GM18517 (cell line): ENCODE data around the gene LMNB1.
"Not testable (repeated sequence)": the region's sequence is repeated elsewhere in the genome, so short reads cannot be mapped to it uniquely, and the experiment has no call there.

Experiments used
- ATAC-seq: cut with Tn5 transposase; IDR thresholded peaks from one replicate; pipeline ENCODE4 v1.9.1; 2021; ENCODE audit warnings: mild to moderate bottlenecking, moderate library complexity; ENCODE audit not compliant: unreplicated experiment

Gene LMNB1

DNA sequence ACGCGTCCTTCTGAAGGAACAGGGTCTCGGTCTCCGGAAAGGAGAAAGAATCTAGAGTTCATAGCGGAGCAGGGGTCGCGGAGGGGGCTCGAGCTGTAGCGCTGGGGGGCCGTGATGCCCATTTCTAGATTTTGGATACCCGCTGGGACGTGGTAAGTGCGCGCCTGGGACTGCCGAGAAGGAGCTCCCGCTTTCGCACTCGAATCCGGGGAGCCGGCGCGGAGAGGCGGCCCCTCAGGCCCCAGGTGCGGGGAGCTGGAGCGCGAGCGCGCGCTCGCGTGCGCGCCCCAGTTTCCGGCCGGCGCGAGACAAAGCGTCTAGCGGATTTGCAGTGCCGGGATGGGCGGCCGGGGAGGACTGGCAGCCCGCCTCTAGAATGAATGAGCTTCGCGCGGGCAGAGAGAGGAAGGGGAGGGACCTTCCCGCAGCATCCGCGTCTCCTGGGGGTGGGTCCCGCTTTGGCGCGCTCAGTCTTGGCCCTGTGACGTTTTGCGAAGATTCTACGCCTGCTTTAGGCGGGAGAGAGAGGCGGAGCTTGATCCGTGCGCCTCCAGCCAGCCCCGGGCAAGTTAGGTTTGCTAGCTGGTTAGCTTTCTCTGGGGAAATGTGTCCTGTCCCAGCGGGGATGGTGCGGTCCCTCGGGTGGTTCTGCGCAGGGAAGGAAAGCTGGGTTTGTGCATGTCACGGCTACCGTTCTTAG is 1.2 kb downstream of the LMNB1 start:
- ATAC-seq: peak; percentile 69

DNA sequence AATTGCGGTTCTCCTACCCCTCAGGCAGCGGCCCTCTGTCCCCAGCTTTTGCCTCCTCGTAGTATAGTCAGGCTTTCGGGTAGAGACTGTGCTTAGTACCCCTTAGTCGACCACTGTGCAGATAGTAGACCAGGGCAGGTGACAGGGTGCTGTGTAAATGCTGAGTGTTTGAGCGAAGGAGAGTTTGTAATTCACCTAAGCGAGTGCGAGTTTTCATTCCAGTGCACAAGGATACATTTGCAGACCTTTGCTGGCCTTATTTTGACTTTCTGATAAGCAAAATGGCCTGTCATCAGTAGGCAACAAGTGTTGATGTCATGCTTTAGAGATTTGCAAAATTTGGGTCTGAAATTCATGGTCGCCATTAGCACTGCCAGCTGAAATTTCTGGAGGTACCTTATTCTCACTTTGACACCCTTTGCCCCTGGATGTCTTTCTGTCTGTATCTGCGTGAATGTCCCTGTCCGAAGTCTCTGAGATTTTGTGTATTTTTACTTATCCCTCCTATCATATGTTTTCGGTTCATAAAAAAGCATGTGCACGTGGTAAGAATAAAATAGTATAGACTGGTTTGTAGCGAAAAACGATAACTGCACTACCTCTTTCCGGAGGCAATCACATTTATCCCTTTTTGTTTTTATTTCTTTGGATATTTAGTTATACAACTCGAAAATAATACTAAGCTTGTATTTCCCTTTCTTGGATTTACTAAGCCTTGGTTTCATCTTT is 1.9 kb downstream of the LMNB1 start:
- ATAC-seq: peak; percentile 13

DNA sequence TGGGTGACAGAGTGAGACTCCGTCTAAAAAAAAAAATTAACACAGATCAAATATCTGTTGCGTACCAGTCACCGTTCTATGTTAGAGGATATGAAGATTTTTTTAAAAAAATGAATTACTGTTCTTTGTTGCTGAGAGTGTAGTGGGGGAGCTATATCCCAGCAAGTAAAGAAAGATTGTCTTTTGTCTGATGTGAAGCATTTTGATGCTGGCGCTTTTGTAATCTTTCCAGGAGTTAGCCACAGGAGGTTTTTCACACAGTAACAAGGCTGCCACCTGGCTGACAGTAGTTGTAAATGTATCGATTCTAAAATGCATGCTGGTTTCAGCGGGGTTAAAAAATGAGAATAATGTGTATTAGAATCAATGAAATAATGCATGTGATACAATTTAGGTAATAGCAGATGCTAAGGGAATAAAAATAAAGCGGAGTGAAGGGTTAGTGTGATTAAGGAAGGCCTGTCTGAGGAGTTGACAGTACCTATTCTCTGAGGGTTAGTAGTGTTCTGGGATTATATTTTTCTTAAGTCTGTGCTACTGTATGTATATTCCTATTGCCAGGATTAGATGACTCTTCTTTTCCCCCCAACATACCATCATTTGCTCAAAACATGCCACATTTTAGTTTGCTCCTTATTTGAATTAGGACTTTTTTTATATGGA is 3.4 kb downstream of the LMNB1 start:
- no peak for ATAC-seq

DNA sequence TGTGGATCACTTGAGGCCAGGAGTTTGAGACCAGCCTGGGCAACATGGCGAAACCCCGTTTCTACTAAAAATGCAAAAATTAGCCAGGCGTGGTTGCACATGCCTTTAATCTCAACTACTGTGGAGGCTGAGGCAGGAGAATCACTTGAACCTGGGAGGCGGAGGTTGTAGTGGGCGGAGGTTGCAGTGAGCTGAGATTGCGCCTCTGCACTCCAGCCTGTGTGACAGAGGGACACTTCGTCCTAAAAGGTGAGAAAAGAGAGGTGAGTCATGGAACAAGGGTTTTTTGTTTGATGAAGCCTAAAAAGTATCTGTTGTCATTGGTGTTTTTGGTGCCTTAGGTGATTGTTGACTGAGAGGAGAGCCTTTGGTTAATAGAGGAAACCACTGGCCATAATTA is 11.5 kb downstream of the LMNB1 start:
- ATAC-seq: not testable (repeated sequence)

DNA sequence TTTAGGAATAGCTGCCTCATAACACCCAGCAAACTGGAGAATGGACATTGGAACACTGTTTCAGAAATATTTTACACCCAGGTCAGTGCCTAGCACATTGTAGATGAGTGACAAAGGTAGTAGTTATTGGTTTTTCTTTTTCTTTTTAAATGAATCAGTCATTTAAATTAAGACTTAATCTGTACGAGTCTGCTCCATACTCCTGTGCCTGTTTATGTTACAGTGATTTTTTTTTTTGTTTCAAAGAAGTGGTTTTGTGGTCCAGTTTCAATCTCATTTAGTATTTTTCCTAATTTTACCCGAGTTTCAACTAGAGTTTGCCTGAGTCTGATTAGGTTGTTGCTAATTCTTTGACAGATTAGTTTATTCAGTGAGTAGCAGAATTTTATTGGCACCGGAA is 16.2 kb downstream of the LMNB1 start:
- no peak for ATAC-seq

DNA sequence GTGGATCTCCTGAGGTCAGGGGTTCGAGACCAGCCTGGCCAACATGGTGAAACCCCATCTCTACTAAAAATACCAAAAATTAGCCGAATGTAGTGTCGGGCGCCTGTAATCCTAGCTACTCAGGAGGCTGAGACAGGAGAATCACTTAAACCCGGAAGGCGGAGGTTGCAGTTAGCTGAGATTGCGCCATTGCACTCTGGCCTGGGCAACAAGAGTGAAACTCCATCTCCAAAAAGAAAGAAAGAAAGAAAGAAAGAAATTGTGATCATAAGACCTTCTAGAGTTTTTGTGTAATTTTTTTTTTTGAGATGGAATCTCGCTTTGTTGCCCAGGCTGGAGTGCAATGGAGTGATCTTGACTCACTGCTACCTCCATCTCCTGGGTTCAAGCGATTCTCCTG is 16.7 kb downstream of the LMNB1 start:
- ATAC-seq: not testable (repeated sequence)

DNA sequence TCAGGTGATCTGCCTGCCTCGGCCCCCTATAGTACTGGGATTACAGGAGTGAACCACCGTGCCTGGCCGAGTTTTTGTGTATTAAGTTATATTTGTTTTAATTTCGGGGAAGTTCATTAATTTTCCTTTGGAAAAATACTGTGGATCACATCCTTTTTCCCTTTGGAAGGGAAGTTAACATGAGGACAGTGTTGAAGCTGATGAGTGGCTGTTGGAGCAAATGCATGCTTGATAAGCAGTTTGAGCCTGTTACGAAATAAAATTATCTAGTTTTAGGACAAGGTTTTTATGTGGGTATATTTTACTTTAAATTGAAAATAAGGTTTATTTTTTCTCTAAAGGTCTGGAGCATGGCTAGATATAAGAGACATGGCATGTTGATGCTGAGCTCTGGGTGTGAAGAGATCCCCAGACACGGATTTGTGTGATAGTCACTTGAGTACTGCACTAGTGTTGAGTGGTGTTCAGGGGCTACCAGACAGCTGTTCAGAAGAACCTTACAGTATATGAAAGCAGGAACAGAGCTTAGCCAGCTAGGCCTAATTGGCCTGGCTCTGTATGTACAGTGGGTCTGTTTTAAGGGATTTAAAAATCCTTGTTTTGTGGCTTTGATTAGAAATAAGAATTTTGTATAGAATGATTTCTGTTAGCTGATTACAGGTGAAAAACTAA is 17.4 kb downstream of the LMNB1 start:
- no peak for ATAC-seq

DNA sequence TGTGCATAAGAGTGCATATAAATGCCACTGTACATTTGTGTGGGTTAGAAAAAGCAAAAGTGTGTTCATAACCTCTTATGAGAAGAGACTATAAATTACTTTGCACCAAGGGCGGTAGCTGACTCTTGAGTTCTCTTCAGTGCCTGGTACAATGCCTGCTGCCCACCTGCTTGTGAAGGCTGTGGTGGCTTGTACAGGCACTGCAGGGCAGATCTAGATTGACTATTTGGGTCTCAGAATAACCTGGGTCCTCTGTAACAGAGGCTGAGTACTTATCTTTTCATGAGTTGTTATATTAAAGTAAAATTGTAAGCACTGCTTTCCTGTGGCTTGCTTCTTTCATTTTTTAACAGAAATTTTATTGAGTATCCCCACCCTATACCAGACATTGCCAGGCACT is 22.8 kb downstream of the LMNB1 start:
- no peak for ATAC-seq

DNA sequence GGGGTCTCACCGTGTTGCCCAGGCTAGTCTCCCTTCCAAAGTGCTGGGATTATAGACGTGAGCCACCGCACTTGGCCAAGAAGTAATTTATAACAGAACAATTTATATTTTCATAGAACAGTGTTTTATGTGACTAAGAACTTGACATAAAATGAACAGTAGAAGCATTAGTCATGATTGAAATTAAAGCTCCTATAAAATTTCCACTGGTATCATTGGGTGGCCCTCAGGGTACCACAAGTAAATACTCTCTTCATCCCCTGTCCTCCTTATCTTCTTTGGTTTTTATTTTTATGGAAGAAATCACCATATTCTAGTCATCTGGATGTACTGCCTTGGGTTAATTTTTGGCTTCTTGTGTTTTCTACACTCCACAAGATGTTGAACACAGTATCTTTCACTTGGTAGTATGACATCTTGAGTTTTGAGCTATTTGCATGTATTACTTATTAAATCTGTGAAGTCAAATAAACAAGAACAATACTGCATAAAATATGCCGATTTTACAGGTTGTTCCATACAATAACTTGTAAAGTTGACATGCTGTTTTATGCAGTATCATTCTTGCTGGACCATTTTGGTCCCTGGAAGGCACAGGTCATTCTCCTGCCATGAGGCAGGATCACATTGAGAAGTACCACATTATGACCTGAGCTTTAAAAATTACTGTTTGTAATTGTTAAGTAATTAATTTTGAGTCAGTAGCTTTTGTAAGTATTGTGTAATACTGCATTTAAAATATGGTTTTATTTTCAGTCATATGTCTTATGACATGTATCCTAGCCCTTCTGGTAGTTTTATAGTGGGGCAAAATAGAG is 24.4 kb downstream of the LMNB1 start:
- no peak for ATAC-seq

DNA sequence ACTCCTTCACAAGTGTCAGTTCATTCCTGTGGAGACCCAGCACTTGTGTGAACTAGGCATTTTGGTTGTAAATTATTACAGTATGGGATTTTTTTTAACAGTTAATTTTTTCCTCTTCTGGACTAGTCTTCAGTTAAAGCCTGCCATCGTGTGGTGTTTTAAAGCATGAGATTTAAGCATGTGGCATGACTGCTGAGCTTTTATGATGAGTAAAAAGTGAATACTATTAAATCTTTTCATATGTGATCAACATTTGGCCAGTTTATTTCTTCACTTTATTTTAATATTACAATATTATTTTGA is 25.0 kb downstream of the LMNB1 start:
- ATAC-seq: peak; percentile 57

DNA sequence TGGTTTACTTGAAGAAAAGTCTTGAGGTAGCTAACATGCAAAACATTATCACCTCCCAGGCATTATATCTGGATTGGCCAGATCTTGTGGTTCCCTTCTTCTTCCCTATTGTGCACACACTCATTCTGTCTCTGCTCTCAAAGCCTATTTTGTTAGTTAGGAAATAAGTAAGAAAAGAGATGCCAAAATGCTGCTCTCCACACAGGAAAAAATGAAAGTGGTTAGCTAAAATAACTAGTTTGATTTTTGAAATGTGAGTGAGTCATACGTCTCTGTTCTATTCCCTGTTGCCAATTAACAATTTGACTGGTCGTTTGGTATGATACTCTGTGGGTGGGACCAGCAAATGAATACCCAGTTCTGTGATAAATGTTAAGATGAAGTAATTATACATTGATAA is 28.1 kb downstream of the LMNB1 start:
- no peak for ATAC-seq

DNA sequence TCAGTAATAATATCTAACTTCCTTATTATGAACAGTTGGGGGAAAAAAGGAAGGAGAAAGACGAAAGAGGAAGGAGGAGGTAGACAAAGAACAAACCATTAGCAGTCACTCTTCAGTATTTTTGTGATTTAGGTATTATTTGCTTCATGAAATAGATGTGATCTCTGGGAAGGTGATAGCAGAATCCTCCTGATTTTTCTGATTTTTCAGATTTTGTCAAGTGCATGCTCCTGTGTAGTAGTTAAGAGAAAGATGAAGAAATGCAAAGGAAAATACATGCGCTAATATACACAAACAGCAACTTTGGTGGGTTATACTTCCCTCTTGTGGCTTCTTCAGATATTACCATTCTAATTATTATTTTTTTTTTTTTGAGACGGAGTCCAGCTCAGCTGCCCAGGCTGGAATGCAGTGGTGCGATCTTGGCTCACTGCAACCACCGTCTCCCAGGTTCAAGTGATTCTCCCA is 31.6 kb downstream of the LMNB1 start:
- no peak for ATAC-seq

DNA sequence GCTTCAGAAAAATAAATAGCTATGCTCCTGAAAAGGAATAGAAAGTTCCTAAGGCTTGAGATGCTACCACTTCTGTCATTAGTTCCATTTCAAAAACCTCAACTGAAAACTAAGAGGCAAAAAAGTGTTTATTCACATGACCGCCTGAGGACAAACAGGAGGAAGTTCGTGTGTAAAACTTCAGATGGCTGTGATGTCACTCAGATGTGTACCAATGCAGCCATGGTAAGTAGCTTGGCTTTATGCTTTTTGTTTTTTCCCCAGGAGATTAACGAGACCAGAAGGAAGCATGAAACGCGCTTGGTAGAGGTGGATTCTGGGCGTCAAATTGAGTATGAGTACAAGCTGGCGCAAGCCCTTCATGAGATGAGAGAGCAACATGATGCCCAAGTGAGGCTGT is 33.0 kb downstream of the LMNB1 start:
- ATAC-seq: no peak

DNA sequence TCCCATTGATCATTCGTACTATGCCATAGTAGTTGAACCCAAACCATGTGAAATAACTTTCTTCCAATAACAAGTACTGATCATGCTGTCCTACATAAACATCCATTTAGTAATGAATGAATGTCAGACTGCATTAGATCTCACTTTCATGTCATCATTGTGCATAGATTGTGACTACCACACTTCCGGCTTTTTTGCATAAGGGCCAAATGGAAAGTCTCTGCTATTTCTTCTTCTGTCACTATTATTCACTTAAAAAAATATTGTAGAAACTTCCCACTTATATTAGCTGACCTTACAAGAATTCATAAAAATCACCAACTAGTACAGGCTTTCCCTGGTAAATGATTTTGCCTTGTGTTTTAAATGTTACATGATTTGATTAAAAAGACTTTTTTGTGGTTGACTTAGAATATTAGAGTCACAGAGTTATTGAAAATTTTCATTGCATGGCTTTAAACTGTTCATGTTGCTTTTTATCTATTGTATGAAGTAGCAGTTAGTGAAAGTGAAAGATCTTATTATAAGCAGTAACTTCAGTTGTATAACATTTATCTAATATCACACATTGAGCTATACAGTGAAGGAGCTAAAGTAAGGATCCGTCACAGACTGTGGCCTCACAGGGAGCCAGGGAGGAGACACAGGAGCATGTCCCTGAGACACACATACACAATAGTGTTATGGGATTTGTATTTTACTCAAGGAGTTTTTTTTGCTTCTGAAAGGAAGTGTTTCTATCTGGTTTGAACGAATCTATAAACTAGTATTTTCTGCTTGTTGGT is 33.9 kb downstream of the LMNB1 start:
- no peak for ATAC-seq

DNA sequence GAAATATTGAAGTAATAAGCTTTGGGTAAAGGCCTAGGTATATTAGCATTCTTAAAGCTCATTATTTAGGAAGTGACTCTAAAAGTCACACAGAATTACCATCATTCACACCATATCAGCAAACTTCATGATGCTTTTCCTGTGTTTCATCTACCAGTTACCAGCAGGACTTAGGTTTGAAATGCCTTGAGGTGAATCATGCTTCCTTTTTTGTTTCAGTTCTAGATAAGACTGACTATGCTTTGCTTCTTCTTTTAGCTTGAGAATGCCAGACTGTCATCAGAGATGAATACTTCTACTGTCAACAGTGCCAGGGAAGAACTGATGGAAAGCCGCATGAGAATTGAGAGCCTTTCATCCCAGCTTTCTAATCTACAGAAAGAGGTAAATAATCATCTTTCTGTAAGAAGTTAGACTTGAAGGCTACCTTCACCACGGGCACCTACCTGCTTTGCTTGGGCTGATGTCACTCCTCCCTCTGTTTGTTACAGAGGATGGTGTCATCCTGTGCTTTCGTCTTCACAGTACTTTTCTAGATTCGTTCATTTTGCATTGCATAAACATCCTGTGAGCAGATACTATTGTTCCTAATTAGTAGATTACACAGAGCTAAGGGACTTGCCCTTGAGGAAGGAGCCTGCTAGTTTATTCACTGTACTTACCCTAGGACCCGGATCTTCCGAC is 34.7 kb downstream of the LMNB1 start:
- ATAC-seq: no peak

DNA sequence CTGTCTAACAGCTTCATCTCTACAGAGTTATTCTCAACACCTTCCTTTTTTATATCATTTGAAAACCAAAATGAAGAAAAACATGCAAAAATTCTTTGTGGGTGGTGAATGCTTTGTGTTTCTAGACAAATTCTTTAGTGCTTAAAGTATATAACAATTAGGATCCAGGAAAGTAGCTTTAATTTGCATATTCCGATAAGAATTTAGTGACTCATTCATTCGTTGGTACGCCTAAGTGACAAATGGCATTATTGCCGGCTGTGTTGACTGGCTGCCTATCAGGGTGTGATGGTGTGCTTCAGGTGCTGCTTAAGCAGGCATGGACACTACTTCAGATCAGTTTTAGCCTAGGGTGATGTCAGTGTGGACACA is 35.2 kb downstream of the LMNB1 start:
- no peak for ATAC-seq

DNA sequence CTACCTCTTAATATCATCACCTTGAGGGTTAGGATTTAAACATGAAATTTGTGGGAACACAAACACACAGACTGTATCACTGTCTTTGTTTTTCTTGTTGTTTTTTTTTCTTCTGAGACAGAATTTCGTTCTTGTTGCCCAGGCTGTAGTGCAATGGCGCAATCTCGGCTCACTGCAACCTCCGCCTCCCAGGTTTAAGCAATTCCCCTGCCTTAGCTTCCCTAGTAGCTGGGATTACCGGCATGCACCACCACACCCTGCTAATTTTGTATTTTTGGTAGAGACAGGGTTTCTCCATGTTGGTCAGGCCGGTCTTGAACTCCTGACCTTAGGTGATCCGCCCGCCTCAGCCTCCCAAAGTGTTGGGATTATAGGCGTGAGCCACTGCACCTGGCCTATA is 36.9 kb downstream of the LMNB1 start:
- not testable (repeated sequence) for ATAC-seq

DNA sequence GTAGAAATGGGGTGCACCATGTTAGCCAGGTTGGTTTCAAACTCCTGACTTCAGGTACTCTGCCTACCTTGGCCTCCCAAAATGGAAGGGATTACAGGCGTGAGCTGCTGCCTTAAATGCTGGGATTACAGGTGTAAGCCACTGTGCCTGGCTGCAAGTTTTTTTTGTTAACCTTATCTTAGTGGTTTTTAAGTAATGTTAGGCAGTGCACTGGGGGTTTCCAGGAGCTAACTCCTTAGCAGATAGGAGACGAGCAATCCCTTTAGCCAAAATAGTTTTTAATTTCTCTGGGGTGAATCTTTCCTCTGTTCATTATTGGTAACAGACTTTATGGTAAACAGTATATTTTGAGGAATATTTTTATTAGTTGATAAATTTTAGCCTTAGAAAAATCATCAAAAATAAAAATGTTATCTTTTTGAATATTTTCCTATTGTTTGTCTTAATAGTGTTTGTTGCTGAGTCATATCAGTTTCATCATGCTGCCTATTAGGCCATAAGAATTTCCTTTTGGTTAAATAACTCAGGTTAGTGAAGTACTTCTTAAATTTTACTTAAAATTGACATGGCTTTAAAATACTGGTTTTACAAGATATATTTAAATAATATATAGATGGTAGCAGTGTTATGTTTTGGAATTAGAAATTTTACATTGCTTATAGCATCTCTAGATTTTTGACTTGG is 37.9 kb downstream of the LMNB1 start:
- no peak for ATAC-seq

DNA sequence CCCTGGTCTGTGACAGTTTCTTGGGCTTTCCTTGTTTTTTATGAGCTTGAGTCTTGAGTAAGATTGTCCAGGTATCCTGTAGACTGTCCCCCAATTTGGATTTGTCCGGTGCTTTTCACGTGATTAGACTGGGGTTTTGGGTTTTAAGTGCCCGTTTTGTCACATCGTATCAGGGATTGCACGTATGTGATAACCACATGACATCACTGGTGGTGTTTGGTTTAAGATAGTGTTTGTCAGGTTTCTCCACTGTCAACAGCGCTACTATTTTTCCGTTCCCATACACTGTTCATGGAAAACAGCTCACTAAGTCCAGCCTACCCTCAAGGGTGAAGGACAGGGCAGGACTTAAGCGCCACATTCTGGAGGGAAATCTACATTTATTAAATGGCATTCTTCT is 39.7 kb downstream of the LMNB1 start:
- no peak for ATAC-seq
